Activated CD8-positive, alpha-beta memory T cell treated with anti-CD3 and anti-CD28 coated beads, Interleukin-2, amount 10 ng/mL, durations not matched to agents 7 days and 5 days (primary cell): ENCODE data around the gene PTPRG. TPM values are rescaled to one million over a fixed set of nuclear protein-coding genes. Genes with fewer than 3 reads are reported as not detected.

Experiments used
- ATAC-seq: fragments of 150-1000 bp; cut with Tn5 transposase; one replicate; pipeline ENCODE4 v1.10.0; 2021; ENCODE audit warnings: moderate library complexity
- CTCF ChIA-PET: fragments of 350-600 bp; sonication (Branson Sonifier 250); formaldehyde crosslinking; loops from one replicate; lab custom pipeline; 2021; ENCODE audit warnings: antibody characterized with exemption; lab: Charles Lee
- DNase-seq: peaks from one replicate; pipeline ENCODE4 v3.0.0-alpha.2; 2020
- H3K27ac Mint-ChIP-seq: one replicate; pipeline ENCODE4 v1.8.0; 2021; ENCODE audit warnings: mild to moderate bottlenecking, mixed read lengths
- H3K27me3 Mint-ChIP-seq: one replicate; pipeline ENCODE4 v1.8.0; 2021; ENCODE audit warnings: mixed read lengths
- H3K36me3 Mint-ChIP-seq: one replicate; pipeline ENCODE4 v1.8.0; 2021; ENCODE audit warnings: mild to moderate bottlenecking, mixed read lengths
- H3K4me1 Mint-ChIP-seq: one replicate; pipeline ENCODE4 v1.8.0; 2021; ENCODE audit warnings: mixed read lengths
- H3K4me3 Mint-ChIP-seq: one replicate; pipeline ENCODE4 v1.8.0; 2021; ENCODE audit warnings: mild to moderate bottlenecking, moderate library complexity, mixed read lengths
- H3K9me3 Mint-ChIP-seq: one replicate; pipeline ENCODE4 v1.8.0; 2022; ENCODE audit warnings: low read depth, mixed read lengths
- total RNA-seq, 2 experiments: library from RNA; stranded (reverse); gene quantifications; one replicate each; pipeline ENCODE4 v1.2.3, GENCODE V29; 2021

PTPRG gene
- total RNA-seq, 2 experiments from 2014 or later = 0.21 TPM; not detected in 1

GRCh38 chr3:61606196-61606595 is 44.8 kb downstream of the PTPRG start:
- no peak overlapping the region for H3K27ac Mint-ChIP-seq
- CTCF ChIA-PET = no interaction called here
- no peaks in the 10 kb centered on the region for H3K9me3 Mint-ChIP-seq
- no peak for ATAC-seq
- no peak for DNase-seq
- no peak overlapping the region for H3K4me3 Mint-ChIP-seq
- H3K27me3 Mint-ChIP-seq = no peaks in the 10 kb centered on the region
- H3K4me1 Mint-ChIP-seq = no peaks in the 10 kb centered on the region
- H3K36me3 Mint-ChIP-seq = no peaks in the 10 kb centered on the region

DNA sequence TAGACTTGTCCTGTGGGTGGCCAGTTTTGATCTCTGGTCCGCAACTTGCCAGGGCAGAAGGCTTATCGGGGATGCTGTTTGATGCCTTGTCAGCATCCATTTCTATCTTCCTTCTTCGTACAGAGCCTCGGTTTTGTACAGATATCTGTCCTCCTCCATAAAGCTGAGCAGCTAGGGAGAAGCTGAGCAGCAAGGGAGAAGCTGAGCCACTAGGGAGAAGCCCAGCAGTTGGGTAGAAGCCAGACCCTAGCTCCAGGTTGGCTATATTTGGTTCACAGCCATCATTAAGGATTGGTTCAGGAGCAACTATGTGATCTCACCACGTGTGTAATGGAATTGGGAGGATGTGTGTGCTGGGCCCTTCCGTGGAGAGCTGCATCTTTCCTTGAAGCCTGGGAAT is 46.7 kb downstream of the PTPRG start:
- DNase-seq = no peak
- no peak for ATAC-seq
- no peak overlapping the region for H3K27ac Mint-ChIP-seq
- no peaks in the 10 kb centered on the region for H3K27me3 Mint-ChIP-seq
- no peaks in the 10 kb centered on the region for H3K9me3 Mint-ChIP-seq
- H3K4me1 Mint-ChIP-seq = no peaks in the 10 kb centered on the region
- CTCF ChIA-PET = no interaction called here
- H3K4me3 Mint-ChIP-seq = no peak overlapping the region
- no peaks in the 10 kb centered on the region for H3K36me3 Mint-ChIP-seq

GRCh38 chr3:61608711-61609110 is 47.3 kb downstream of the PTPRG start:
- no peak overlapping the region for H3K4me3 Mint-ChIP-seq
- no peaks in the 10 kb centered on the region for H3K27me3 Mint-ChIP-seq
- H3K9me3 Mint-ChIP-seq = no peaks in the 10 kb centered on the region
- ATAC-seq (no peak), DNase-seq (no peak)
- no peak overlapping the region for H3K27ac Mint-ChIP-seq
- no peaks in the 10 kb centered on the region for H3K4me1 Mint-ChIP-seq
- no peaks in the 10 kb centered on the region for H3K36me3 Mint-ChIP-seq
- CTCF ChIA-PET = no interaction called here

DNA sequence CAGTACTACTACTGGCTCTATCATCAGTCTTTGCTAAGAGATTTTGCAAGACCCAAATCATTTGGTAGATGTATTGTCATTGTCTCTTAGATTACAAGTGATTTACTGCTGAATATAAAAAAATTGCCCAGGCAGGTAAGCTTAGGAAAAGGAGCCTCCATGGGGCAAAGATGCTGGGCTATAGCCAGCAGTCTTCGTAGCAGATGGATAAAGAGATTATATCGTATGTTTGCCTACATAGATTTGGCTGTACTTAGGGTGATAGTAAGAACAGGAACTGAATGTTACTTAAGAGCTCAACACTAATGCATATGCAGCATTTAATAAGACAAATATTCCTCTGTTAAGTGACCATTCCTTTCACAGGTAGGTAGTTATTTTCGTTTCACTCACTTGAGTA is 48.9 kb downstream of the PTPRG start:
- no peak for DNase-seq
- Mint-ChIP-seq H3K36me3 (no peaks in the 10 kb centered on the region), H3K4me1 (no peaks in the 10 kb centered on the region), H3K9me3 (peaks cover 4% of the 10 kb centered on the region), H3K27ac (no peak overlapping the region), H3K27me3 (no peaks in the 10 kb centered on the region), H3K4me3 (no peak overlapping the region)
- CTCF ChIA-PET = no interaction called here
- no peak for ATAC-seq

DNA sequence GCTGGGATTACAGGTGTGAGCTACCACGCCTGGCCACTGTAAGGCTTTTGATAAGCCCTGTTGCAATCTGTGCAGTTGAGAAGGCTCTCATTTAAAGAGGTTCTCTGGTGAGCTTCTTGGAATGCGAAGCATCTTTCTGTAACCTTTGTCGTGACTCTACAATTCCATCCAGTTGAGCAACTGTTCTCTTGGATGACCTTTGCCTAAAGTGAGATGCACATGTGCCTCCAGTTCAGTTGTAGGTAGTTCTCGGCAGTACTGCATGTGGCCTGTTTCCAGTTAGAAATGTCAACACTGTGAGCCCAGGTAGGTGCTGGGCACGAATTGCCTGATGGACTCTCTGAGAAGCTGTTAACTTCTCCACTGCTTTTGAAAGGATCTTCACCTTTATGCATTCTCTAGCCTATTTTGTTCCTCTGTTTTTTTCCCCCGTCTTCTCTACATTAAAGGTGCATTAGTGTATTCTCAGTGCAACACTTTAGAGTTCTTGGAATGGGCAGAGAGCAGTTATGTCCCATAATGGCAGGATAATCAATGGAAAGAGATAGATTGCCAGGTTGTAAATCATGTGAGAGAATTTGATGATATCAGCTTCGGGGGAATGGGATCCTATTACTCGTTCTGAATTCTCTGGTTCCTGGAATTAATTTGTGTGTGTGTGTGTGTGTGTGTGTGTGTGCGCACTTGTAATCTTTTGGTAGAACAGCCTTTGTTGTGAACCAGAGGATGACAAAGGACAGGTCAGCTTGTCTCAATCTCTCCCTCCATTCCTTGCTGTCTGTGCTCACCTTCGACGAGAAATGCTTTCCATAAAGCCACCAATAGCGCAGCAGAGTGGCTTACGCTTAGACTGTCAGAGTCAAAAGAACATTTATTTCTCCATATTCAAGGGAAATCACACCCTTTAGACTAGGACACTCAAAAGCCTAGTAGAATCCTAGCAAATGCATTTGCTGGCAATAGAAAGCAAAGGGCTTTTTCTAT is 51.1 kb downstream of the PTPRG start:
- H3K27ac Mint-ChIP-seq = no peak overlapping the region
- CTCF ChIA-PET = no interaction called here

GRCh38 chr3:61613666-61614065 is 52.3 kb downstream of the PTPRG start:
- Mint-ChIP-seq H3K4me3 (no peak overlapping the region), H3K27me3 (no peaks in the 10 kb centered on the region), H3K27ac (no peak overlapping the region), H3K4me1 (no peaks in the 10 kb centered on the region), H3K9me3 (peaks cover 4% of the 10 kb centered on the region), H3K36me3 (no peaks in the 10 kb centered on the region)
- DNase-seq = no peak
- CTCF ChIA-PET = no interaction called here
- ATAC-seq = no peak

More for the DNA sequence above, 51.1 kb downstream of the PTPRG start:
- DNase-seq = no peak
- H3K4me1 Mint-ChIP-seq = no peaks in the 10 kb centered on the region
- no peak for ATAC-seq
- peaks cover 4% of the 10 kb centered on the region for H3K9me3 Mint-ChIP-seq
- H3K4me3 Mint-ChIP-seq = no peak overlapping the region
- H3K36me3 Mint-ChIP-seq = no peaks in the 10 kb centered on the region
- no peaks in the 10 kb centered on the region for H3K27me3 Mint-ChIP-seq

GRCh38 chr3:61615643-61616042 is 54.3 kb downstream of the PTPRG start:
- Mint-ChIP-seq H3K27me3 (no peaks in the 10 kb centered on the region), H3K4me1 (no peaks in the 10 kb centered on the region), H3K36me3 (no peaks in the 10 kb centered on the region), H3K27ac (no peak overlapping the region), H3K9me3 (peaks cover 4% of the 10 kb centered on the region), H3K4me3 (no peak overlapping the region)
- CTCF ChIA-PET = no interaction called here
- DNase-seq = no peak
- ATAC-seq = no peak

DNA sequence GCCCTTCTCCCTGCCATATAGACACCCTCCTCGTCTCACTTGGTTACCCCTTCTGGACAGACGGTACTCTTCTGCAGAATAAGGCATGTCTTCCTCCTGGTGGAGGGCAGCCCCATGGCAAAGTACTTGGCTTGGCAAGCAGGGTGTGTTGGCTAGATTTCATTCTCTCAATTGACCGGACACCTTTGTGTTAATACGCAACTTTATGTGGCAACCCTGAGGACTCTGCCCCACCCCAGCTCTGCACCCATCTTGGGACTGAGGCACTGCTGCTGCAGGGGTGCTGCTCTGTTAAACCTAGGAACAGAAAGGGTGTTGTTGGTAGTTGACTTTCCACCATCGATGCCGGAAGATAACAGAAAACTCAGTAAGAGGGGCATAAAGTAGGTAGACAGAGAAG is 55.2 kb downstream of the PTPRG start:
- ATAC-seq (no peak), DNase-seq (no peak)
- Mint-ChIP-seq H3K4me1 (no peaks in the 10 kb centered on the region), H3K9me3 (peaks cover 4% of the 10 kb centered on the region), H3K27ac (no peak overlapping the region), H3K4me3 (no peak overlapping the region), H3K36me3 (no peaks in the 10 kb centered on the region), H3K27me3 (no peaks in the 10 kb centered on the region)
- CTCF ChIA-PET = no interaction called here

DNA sequence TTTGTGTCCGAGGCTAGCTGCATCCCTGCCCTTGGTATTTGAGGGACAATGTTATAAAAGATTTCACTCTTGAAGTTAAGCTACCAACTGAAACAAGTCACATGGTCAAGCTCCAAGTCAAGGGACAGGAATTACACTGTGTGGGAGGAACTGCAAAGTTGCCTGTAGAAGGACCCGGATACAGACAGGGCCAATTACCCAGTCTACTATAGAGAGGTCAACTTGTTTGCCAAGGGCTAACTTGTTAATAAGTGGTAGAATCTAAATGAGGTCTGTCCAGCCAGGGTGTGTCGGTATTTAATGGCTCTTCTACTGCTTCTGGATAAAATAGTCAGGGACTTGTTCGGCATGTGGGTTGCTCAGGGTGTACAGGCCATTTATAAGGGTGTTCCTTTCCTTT is 55.7 kb downstream of the PTPRG start:
- ATAC-seq (no peak), DNase-seq (no peak)
- peaks cover 4% of the 10 kb centered on the region for H3K9me3 Mint-ChIP-seq
- CTCF ChIA-PET = no interaction called here
- no peaks in the 10 kb centered on the region for H3K27me3 Mint-ChIP-seq
- no peak overlapping the region for H3K27ac Mint-ChIP-seq
- no peak overlapping the region for H3K4me3 Mint-ChIP-seq
- no peaks in the 10 kb centered on the region for H3K4me1 Mint-ChIP-seq
- no peaks in the 10 kb centered on the region for H3K36me3 Mint-ChIP-seq

GRCh38 chr3:61617651-61618050 is 56.3 kb downstream of the PTPRG start:
- no peak for ATAC-seq
- no peak for DNase-seq
- H3K27me3 Mint-ChIP-seq = no peaks in the 10 kb centered on the region
- no peak overlapping the region for H3K27ac Mint-ChIP-seq
- no peaks in the 10 kb centered on the region for H3K36me3 Mint-ChIP-seq
- peaks cover 4% of the 10 kb centered on the region for H3K9me3 Mint-ChIP-seq
- H3K4me3 Mint-ChIP-seq = no peak overlapping the region
- no peaks in the 10 kb centered on the region for H3K4me1 Mint-ChIP-seq
- CTCF ChIA-PET = no interaction called here

DNA sequence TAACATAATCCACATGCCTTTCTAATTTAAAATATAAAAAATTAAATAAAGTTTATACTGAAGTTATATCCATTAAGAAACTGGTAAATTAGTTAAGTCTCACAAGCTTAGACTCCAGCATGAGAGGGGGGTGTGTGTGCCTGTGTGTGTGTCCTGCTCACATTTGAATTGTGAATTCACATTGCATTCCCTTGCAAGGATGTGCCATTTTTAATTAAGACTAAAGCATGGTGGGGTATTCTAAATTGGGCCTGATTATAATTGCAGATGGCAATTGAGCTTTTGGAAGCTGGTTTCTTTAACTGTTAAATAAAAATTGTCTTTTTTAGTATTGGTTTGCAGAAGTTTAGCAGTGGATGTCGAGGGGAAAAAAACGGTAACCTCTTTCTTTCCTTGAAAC is 56.9 kb downstream of the PTPRG start:
- H3K36me3 Mint-ChIP-seq = no peaks in the 10 kb centered on the region
- no peak for ATAC-seq

DNA sequence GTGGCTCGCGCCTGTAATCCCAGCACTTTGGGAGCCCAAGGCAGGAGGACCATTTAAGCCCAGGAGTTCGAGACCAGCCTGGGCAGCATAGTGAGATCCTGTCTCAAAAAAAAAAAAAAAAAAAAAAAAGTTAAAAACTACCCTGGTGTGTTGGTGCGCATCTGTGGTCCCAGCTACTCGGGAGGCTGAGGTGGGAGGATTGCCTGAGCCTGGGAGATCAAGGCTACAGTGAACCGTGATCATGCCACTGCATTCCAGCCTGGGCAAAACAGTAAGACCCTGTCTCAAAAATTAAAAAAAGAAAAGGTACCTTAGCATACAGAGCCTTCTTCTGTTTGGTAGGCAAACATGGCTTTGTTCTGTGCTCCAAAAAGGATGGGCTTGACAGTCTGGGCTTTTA is 57.5 kb downstream of the PTPRG start:
- H3K4me1 Mint-ChIP-seq = no peaks in the 10 kb centered on the region
- H3K36me3 Mint-ChIP-seq = no peaks in the 10 kb centered on the region
- no peak for DNase-seq
- CTCF ChIA-PET = no interaction called here
- H3K4me3 Mint-ChIP-seq = no peak overlapping the region
- H3K27ac Mint-ChIP-seq = no peak overlapping the region
- H3K9me3 Mint-ChIP-seq = peaks cover 4% of the 10 kb centered on the region
- no peak for ATAC-seq
- no peaks in the 10 kb centered on the region for H3K27me3 Mint-ChIP-seq

More for the DNA sequence above, 56.9 kb downstream of the PTPRG start:
- CTCF ChIA-PET = no interaction called here
- Mint-ChIP-seq H3K27me3 (no peaks in the 10 kb centered on the region), H3K27ac (no peak overlapping the region), H3K9me3 (peaks cover 4% of the 10 kb centered on the region), H3K4me3 (no peak overlapping the region), H3K4me1 (no peaks in the 10 kb centered on the region)
- no peak for DNase-seq

GRCh38 chr3:61620073-61620472 is 58.7 kb downstream of the PTPRG start:
- Mint-ChIP-seq H3K9me3 (peaks cover 2% of the 10 kb centered on the region), H3K27ac (no peak overlapping the region), H3K27me3 (no peaks in the 10 kb centered on the region), H3K36me3 (no peaks in the 10 kb centered on the region), H3K4me1 (no peaks in the 10 kb centered on the region), H3K4me3 (no peak overlapping the region)
- CTCF ChIA-PET = no interaction called here
- no peak for ATAC-seq
- no peak for DNase-seq

DNA sequence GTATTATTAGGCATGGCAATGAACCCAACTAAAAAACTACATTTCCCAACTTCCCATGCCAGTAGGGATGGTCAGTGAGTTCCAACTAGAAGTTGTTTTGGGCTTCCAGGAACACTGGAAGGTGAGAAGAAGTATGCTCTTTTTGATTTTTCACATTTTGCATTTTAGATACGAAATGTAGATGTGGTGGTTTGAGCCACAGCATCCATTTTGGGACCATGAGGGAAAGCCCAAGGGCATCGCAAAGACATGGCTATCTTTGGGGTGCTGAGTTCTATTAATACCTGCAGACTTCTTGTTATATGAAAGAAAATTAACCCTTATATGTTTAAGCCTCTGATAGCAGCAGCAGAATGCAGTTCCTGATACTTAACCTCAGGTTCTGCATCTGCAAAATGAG is 62.9 kb downstream of the PTPRG start:
- DNase-seq = no peak
- ATAC-seq = no peak
- no peaks in the 10 kb centered on the region for H3K36me3 Mint-ChIP-seq
- peaks cover 5% of the 10 kb centered on the region for H3K9me3 Mint-ChIP-seq
- CTCF ChIA-PET = no interaction called here
- H3K4me3 Mint-ChIP-seq = no peak overlapping the region
- no peaks in the 10 kb centered on the region for H3K27me3 Mint-ChIP-seq
- H3K27ac Mint-ChIP-seq = no peak overlapping the region
- H3K4me1 Mint-ChIP-seq = no peaks in the 10 kb centered on the region
